Thyroid gland (tissue), 4 donors: ENCODE results near the gene EME1.
"Not testable (repeated sequence)": the region's sequence is repeated elsewhere in the genome, so short reads cannot be mapped to it uniquely, and the experiment has no call there.

ENCODE experiments used
- POLR2A ChIP-seq, 2 donors: fragments of 450-650 bp; IDR thresholded peaks; one replicate each; pipeline ENCODE4 v1.6.1; 2017; ENCODE audit warnings: antibody characterized with exemption in 2 of 2, mild to moderate bottlenecking in 2 of 2, moderate library complexity in 1 of 2
- TF ChIP-seq, protein P1 (sequence below), 6 experiments: fragments of 200-600 bp in 3 of 6; fragments of 450-650 bp in 3 of 6; sonication (generic) in 3 of 6; IDR thresholded peaks; one replicate each; pipeline ENCODE4 v1.5.1; 2016 to 2019; ENCODE audit warnings: antibody characterized with exemption in 6 of 6, mild to moderate bottlenecking in 2 of 6, inconsistent platforms in 1 of 6, moderate library complexity in 1 of 6

- TF ChIP-seq, protein P1, sequence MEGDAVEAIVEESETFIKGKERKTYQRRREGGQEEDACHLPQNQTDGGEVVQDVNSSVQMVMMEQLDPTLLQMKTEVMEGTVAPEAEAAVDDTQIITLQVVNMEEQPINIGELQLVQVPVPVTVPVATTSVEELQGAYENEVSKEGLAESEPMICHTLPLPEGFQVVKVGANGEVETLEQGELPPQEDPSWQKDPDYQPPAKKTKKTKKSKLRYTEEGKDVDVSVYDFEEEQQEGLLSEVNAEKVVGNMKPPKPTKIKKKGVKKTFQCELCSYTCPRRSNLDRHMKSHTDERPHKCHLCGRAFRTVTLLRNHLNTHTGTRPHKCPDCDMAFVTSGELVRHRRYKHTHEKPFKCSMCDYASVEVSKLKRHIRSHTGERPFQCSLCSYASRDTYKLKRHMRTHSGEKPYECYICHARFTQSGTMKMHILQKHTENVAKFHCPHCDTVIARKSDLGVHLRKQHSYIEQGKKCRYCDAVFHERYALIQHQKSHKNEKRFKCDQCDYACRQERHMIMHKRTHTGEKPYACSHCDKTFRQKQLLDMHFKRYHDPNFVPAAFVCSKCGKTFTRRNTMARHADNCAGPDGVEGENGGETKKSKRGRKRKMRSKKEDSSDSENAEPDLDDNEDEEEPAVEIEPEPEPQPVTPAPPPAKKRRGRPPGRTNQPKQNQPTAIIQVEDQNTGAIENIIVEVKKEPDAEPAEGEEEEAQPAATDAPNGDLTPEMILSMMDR (IDR thresholded peaks at IDR 0.05) = not testable (repeated sequence)
- TF ChIP-seq POLR2A (IDR thresholded peaks at IDR 0.05) = not testable (repeated sequence)
Observed at GRCh38 chr17:50399591-50399990, 26.6 kb downstream of the EME1 start.
